ENCODE data around the gene SRF.

Gene SRF

DNA sequence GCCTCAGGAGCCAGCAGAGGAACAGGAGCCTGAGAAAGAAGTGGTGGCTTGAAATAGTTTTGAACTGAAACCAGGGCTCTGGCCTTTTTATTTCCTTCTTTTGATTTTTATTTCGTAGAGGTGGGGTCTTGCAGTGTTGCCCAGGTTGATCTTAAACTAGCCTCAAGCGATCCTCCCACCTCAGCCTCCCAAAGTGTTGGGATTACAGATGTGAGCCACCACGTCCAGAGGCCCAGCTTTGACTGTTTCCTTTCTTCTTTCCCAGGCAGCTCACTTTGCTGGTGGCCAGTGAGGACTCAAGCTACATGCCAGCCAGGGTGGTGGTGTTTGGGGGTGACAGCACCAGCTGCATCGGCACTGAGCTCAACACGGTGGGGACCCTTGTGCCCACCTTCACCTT lies 31.4 kb downstream of the SRF start:
- H3K4me3 ChIP-seq (replicated peaks in 1 of 2; ENCODE audit: low read depth in 2 of 2, low read length in 2 of 2): no peak overlapping the region
- TF ChIP-seq, protein P1, sequence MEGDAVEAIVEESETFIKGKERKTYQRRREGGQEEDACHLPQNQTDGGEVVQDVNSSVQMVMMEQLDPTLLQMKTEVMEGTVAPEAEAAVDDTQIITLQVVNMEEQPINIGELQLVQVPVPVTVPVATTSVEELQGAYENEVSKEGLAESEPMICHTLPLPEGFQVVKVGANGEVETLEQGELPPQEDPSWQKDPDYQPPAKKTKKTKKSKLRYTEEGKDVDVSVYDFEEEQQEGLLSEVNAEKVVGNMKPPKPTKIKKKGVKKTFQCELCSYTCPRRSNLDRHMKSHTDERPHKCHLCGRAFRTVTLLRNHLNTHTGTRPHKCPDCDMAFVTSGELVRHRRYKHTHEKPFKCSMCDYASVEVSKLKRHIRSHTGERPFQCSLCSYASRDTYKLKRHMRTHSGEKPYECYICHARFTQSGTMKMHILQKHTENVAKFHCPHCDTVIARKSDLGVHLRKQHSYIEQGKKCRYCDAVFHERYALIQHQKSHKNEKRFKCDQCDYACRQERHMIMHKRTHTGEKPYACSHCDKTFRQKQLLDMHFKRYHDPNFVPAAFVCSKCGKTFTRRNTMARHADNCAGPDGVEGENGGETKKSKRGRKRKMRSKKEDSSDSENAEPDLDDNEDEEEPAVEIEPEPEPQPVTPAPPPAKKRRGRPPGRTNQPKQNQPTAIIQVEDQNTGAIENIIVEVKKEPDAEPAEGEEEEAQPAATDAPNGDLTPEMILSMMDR (IDR thresholded peaks at IDR 0.05; ENCODE audit: low read depth, low read length): no peak
- DNase-seq (ENCODE audit: low read depth in 2 of 2): no peak

DNA sequence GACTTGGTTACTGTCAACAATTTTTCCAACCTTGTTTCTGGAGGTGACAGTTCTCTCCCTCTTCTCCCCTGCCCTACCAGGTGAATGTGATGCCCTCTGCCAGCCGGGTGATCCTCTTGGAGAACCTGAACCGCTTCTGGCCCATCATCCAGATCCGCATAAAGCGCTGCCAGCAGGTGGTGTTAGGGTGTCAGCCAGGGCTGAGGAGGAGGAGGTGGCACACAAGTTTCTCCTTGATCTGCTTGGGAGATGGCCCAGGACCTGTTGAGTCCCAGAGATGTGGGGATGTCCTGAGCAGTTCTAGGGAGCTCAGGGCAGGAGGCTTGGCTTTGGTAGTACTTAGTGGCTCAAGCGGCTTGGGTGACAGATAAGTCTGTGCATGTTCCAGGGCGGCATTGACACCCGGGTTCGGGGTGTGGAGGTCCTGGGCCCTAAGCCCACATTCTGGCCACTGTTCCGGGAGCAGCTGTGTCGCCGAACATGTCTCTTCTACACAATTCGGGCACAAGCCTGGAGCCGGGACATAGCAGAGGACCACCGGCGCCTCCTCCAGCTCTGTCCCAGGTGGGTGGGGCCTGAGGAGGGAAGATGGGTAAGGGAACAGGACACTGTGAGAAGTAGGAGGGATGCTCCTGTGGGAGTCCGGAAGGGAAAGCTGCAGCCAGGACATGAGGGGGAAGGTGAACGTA lies 32.1 kb downstream of the SRF start:
- no peak overlapping the region for H3K4me3 ChIP-seq (replicated peaks in 1 of 2; ENCODE audit: low read depth in 2 of 2, low read length in 2 of 2)
- no peak for DNase-seq (ENCODE audit: low read depth in 2 of 2)
- TF ChIP-seq, protein P1 (IDR thresholded peaks at IDR 0.05; ENCODE audit: low read depth, low read length): no peak

DNA sequence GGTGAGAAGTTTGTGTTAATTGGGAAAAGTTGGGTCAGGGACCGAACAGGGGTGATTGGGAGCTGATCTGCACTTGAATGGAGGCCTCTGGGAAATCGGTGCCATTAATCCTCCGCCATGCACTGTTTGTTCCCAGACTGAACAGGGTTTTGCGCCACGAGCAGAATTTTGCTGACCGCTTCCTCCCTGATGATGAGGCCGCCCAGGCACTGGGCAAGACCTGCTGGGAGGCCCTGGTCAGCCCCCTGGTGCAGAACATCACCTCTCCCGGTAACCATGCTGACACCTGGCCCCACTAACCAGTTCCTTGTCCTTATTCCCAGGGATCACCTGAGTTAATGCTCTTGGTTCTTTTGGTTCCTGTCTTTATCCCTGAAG lies 32.6 kb downstream of the SRF start:
- no peak for DNase-seq (ENCODE audit: low read depth in 2 of 2)
- TF ChIP-seq, protein P1 (IDR thresholded peaks at IDR 0.05; ENCODE audit: low read depth, low read length): no peak
- H3K4me3 ChIP-seq (replicated peaks in 1 of 2; ENCODE audit: low read depth in 2 of 2, low read length in 2 of 2): no peak overlapping the region

DNA sequence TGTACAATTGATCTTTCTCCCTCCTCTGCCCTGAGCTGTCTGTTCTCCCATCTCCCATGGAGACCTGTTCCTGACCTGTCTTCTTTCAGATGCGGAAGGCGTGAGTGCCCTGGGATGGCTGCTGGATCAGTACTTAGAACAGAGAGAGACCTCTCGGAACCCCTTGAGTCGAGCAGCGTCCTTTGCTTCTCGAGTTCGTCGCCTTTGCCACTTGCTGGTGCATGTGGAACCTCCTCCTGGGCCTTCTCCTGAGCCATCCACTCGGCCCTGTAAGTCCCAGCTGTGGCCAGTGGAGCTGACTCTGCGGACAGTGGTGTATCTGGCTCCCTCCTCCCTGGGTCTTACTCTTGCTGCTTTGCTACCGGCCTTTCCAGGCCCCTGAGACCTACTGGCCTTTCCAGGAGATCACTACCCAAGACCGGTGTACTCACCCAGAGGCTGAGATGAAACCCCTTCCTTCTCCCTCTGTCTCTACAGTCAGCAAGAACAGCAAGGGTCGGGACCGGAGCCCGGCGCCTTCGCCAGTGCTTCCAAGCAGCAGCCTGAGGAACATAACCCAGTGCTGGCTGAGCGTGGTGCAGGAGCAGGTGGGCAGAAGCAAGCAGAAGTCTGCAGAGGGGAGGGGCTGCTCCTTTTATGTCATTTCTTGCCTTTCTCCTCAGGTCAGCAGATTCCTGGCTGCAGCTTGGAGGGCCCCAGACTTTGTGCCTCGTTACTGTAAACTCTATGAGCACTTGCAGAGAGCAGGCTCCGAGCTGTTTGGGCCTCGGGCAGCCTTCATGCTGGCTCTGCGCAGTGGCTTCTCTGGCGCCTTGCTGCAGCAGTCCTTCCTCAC lies 33.4 kb downstream of the SRF start:
- no peak overlapping the region for H3K4me3 ChIP-seq (replicated peaks in 1 of 2; ENCODE audit: low read depth in 2 of 2, low read length in 2 of 2)
- TF ChIP-seq, protein P1 (IDR thresholded peaks at IDR 0.05; ENCODE audit: low read depth, low read length): no peak
- no peak for DNase-seq (ENCODE audit: low read depth in 2 of 2)

DNA sequence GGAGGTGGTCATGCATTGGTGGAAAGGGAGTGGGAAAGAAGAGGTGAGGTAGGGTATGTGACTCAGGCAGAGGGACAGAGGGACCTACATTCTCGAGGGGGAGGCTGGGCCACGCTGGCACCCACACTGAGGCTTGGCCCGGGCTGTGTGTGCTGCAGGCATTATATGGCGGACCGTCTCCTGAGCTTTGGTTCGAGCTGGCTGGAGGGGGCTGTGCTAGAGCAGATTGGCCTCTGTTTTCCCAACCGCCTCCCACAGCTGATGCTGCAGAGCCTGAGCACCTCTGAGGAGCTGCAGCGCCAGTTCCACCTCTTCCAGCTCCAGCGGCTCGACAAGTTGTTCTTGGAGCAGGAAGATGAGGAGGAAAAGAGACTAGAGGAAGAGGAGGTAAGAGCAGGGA lies 34.8 kb downstream of the SRF start:
- no peak overlapping the region for H3K4me3 ChIP-seq (replicated peaks in 1 of 2; ENCODE audit: low read depth in 2 of 2, low read length in 2 of 2)
- no peak for DNase-seq (ENCODE audit: low read depth in 2 of 2)
- TF ChIP-seq, protein P1 (IDR thresholded peaks at IDR 0.05; ENCODE audit: low read depth, low read length): no peak

DNA sequence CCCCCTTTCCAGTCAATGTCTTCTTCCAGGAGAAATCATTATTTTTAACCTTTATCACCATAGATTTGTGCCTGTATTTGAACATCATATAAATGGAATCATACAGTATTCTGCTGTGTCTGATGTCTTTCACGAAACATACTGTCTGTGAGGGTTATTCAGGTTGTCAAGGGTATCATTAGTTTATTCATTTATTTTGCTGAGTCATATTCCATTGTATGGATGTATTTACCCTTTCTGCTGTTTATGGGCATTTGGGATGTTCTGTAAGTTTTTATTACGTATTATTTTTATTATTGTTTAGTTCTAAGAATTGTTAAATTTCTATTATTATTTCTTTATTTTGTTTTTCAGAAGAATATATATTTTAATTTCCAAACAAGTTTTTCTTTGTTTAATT lies 36.2 kb downstream of the SRF start:
- TF ChIP-seq, protein P1 (IDR thresholded peaks at IDR 0.05; ENCODE audit: low read depth, low read length): no peak
- no peak overlapping the region for H3K4me3 ChIP-seq (replicated peaks in 1 of 2; ENCODE audit: low read depth in 2 of 2, low read length in 2 of 2)

More for the DNA sequence above, 36.2 kb downstream of the SRF start:
- DNase-seq (ENCODE audit: low read depth in 2 of 2): no peak
